ENCODE results near the gene CYP2C9.
"Not testable (repeated sequence)": the region's sequence is repeated elsewhere in the genome, so short reads cannot be mapped to it uniquely, and the experiment has no call there.

The CYP2C9 gene

DNA sequence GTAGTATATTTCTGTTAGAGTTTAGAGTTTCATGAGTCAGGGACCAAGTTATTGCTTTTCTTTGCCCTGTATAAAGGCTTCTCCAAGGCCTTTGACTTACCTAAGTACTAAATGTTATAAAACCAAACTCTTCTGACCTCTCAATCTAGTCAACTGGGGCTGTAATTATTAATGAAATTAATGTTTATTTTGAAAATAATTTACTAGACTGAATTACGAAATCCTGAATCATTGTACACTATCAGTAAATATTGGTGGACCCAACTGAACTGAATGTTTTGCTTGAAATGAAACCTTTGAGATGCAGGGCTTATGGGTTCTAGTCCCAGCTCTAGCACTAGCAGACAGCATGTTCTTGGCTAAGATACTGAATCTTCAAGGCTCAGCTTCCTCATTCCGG lies 1.7 kb upstream of the CYP2C9 start:
- no peaks in the 10 kb centered on the region for H3K4me1 ChIP-seq (ENCODE audit: low read length)
- TF ChIP-seq CTCF (IDR thresholded peaks at IDR 0.05; ENCODE audit: low read depth, low read length) (no peak), EZH2phosphoT487 (IDR thresholded peaks at IDR 0.05; ENCODE audit: low read depth) (no peak)
- H3K79me2 ChIP-seq (ENCODE audit: low read length), result no peaks in the 10 kb centered on the region
- H3K36me3 ChIP-seq (replicated peaks; ENCODE audit: low read depth, low read length), result no peaks in the 10 kb centered on the region
- no peak overlapping the region for H3K4me3 ChIP-seq (ENCODE audit: low read length)
- H3K9ac ChIP-seq (ENCODE audit: low read length), result no peak overlapping the region
- H3K27ac ChIP-seq (ENCODE audit: low read length), result no peak overlapping the region
- H2AFZ ChIP-seq (ENCODE audit: low read depth, low read length), result no peak overlapping the region
- H3K4me2 ChIP-seq (ENCODE audit: low read length), result no peak overlapping the region
- H3K9me3 ChIP-seq (ENCODE audit: insufficient read depth, low read length), result no peaks in the 10 kb centered on the region
- H3K27me3 ChIP-seq (ENCODE audit: low read depth, low read length), result no peaks in the 10 kb centered on the region
- H4K20me1 ChIP-seq (ENCODE audit: insufficient read depth, low read length), result no peaks in the 10 kb centered on the region

DNA sequence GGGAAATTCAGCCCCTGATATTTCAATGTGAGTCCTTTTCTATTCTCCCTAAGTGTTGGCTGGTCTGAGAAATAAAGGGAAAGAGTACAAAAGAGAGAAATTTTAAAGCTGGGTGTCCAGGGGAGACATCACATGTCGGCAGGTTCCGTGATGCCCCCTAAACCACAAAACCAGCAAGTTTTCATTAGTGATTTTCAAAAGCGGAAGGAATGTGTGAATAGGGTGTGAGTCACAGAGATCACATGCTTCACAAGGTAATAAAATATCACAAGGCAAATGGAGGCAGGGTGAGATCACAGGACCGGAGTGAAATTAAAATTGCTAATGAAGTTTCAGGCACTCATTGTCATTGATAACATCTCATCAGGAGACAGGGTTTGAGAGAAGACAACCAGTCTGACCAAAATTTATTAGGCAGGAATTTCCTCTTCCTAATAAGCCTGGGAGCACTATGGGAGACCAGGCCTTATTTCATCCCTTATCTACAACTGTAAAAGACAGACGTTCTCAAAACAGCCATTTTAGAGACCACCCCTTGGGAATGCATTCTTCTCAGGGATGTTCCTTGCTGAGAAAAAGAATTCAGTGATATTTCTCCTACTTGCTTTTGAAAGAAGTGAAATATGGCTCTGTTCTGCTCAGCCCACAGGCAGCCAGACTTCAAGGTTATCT lies 5.1 kb downstream of the CYP2C9 start:
- not testable (repeated sequence) for H2AFZ ChIP-seq (ENCODE audit: low read depth, low read length); H4K20me1 ChIP-seq (ENCODE audit: insufficient read depth, low read length); H3K4me2 ChIP-seq (ENCODE audit: low read length); H3K79me2 ChIP-seq (ENCODE audit: low read length); H3K4me3 ChIP-seq (ENCODE audit: low read length); H3K9ac ChIP-seq (ENCODE audit: low read length); H3K27ac ChIP-seq (ENCODE audit: low read length); H3K9me3 ChIP-seq (ENCODE audit: insufficient read depth, low read length); H3K4me1 ChIP-seq (ENCODE audit: low read length); H3K27me3 ChIP-seq (ENCODE audit: low read depth, low read length); H3K36me3 ChIP-seq (replicated peaks; ENCODE audit: low read depth, low read length)

GRCh38 chr10:94946181-94946580 lies 7.7 kb downstream of the CYP2C9 start:
- not testable (repeated sequence) for H3K27ac ChIP-seq (ENCODE audit: low read length); H3K27me3 ChIP-seq (ENCODE audit: low read depth, low read length); H4K20me1 ChIP-seq (ENCODE audit: insufficient read depth, low read length); H3K36me3 ChIP-seq (replicated peaks; ENCODE audit: low read depth, low read length); H3K79me2 ChIP-seq (ENCODE audit: low read length); H3K4me3 ChIP-seq (ENCODE audit: low read length); H3K4me2 ChIP-seq (ENCODE audit: low read length); H3K4me1 ChIP-seq (ENCODE audit: low read length); H2AFZ ChIP-seq (ENCODE audit: low read depth, low read length); H3K9me3 ChIP-seq (ENCODE audit: insufficient read depth, low read length); H3K9ac ChIP-seq (ENCODE audit: low read length)

DNA sequence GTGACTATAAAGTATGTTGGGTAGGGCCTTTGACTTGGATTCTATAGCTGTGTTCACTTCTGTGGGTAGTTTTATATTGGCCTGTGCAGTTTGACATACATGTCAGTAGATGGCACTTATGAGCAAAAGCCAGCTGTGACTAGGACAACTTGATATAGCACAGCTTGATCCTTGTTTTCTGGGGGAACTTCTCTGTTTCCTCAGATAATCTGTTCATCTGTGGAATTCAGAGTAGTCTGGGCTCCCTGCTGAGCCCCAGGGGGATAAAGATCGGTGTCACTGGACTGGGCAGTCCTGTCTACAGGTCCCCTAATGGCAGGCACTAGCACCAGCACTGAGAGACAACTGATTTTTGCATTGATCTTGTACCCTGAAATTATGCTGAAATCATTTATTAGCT lies 25.4 kb downstream of the CYP2C9 start:
- no peaks in the 10 kb centered on the region for H3K4me1 ChIP-seq (ENCODE audit: low read length)
- H3K27me3 ChIP-seq (ENCODE audit: low read depth, low read length), result no peaks in the 10 kb centered on the region
- TF ChIP-seq CTCF (IDR thresholded peaks at IDR 0.05; ENCODE audit: low read depth, low read length) (peak; percentile 57), EZH2phosphoT487 (IDR thresholded peaks at IDR 0.05; ENCODE audit: low read depth) (no peak)
- H3K27ac ChIP-seq (ENCODE audit: low read length), result no peak overlapping the region
- no peak overlapping the region for H2AFZ ChIP-seq (ENCODE audit: low read depth, low read length)
- H3K79me2 ChIP-seq (ENCODE audit: low read length), result no peaks in the 10 kb centered on the region
- H3K4me3 ChIP-seq (ENCODE audit: low read length), result no peak overlapping the region
- no peaks in the 10 kb centered on the region for H3K9me3 ChIP-seq (ENCODE audit: insufficient read depth, low read length)
- H3K9ac ChIP-seq (ENCODE audit: low read length), result no peak overlapping the region
- H3K36me3 ChIP-seq (replicated peaks; ENCODE audit: low read depth, low read length), result no peaks in the 10 kb centered on the region
- H4K20me1 ChIP-seq (ENCODE audit: insufficient read depth, low read length), result no peaks in the 10 kb centered on the region
- H3K4me2 ChIP-seq (ENCODE audit: low read length), result no peak overlapping the region

- Histone ChIP-seq H3K36me3 (replicated peaks; ENCODE audit: low read depth, low read length) (no peaks in the 10 kb centered on the region), H3K4me2 (ENCODE audit: low read length) (no peak overlapping the region)
Observed at GRCh38 chr10:94983555-94983954, 45.1 kb downstream of the CYP2C9 start.

More at GRCh38 chr10:94983555-94983954, 45.1 kb downstream of the CYP2C9 start:
- Histone ChIP-seq H2AFZ (ENCODE audit: low read depth, low read length) (no peak overlapping the region), H3K9me3 (ENCODE audit: insufficient read depth, low read length) (no peaks in the 10 kb centered on the region), H3K79me2 (ENCODE audit: low read length) (no peaks in the 10 kb centered on the region), H3K4me1 (ENCODE audit: low read length) (no peaks in the 10 kb centered on the region), H3K9ac (ENCODE audit: low read length) (no peak overlapping the region), H3K27me3 (ENCODE audit: low read depth, low read length) (no peaks in the 10 kb centered on the region), H4K20me1 (ENCODE audit: insufficient read depth, low read length) (no peaks in the 10 kb centered on the region), H3K27ac (ENCODE audit: low read length) (no peak overlapping the region), H3K4me3 (ENCODE audit: low read length) (no peak overlapping the region)
- TF ChIP-seq CTCF (IDR thresholded peaks at IDR 0.05; ENCODE audit: low read depth, low read length), result no peak
- TF ChIP-seq EZH2phosphoT487 (IDR thresholded peaks at IDR 0.05; ENCODE audit: low read depth), result no peak

Measured in OCI-LY3 (cell line).